NK-92 (cell line): ENCODE data around the gene CCNI.
"Not testable (repeated sequence)": the region's sequence is repeated elsewhere in the genome, so short reads cannot be mapped to it uniquely, and the experiment has no call there.

Experiments
- DNase-seq: peaks from one replicate; lab custom pipeline; 2025; ENCODE audit not compliant: unreplicated experiment; lab: John Stamatoyannopoulos, UW

The CCNI gene

GRCh38 chr4:77082886-77083608 lies 7.3 kb upstream of the CCNI start:
- DNase-seq: no peak

GRCh38 chr4:77080806-77081205 lies 5.0 kb upstream of the CCNI start:
- not testable (repeated sequence) for DNase-seq

GRCh38 chr4:77079281-77079680 lies 3.5 kb upstream of the CCNI start:
- DNase-seq: no peak

DNA sequence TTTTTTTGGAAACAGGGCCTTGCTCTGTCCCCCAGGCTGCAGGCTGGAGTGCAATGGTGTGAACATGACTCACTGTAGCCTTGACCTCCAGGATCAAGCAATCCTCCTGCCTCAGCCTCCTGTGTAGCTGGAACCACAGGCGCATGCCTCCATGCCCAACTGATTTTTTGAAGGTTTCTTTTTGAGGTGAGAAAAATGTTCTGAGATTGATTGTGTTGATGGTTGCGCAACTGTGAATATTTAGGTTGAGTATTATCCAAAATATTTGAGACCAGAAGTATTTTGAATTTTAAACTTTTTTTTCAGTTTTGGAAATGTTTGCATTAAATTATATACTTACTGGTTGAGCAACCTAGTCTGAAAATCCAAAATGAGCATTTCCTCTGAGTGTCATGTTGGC lies 2.6 kb upstream of the CCNI start:
- no peak for DNase-seq

DNA sequence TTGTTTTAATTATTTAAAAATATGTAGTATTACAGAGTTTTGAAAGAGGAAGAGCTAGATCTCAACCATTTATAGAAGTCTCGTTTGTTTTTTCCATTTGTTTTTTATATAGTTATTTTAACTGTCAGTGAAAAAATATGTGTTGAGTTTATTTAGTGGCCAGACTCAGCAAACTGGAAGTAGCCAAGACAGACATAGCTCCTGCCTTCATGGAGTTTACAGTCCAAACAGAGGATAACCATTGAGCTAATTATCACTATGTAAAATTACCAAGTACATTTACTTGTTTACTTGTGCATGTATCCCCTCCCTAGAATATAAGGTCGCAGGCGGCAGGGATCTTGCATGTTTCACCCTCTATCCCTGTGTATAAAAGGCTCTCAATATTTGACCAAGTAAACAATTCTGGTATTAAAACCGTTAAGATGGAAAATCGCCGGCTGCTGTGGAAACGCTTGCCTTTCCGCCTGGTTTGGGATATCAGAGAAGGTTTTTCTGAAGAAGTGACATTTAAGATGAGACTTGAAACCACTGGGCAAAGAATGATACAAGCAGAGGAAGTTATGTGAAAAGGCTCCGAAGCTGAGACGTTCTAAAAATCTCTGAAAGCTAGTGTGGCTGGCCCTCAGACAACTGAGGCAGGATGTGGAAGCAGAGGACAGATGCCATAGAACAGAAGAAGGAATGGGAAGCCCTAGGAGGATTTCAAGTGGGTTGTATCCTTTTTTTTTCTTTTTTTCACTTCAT lies 1.3 kb upstream of the CCNI start:
- no peak for DNase-seq

DNA sequence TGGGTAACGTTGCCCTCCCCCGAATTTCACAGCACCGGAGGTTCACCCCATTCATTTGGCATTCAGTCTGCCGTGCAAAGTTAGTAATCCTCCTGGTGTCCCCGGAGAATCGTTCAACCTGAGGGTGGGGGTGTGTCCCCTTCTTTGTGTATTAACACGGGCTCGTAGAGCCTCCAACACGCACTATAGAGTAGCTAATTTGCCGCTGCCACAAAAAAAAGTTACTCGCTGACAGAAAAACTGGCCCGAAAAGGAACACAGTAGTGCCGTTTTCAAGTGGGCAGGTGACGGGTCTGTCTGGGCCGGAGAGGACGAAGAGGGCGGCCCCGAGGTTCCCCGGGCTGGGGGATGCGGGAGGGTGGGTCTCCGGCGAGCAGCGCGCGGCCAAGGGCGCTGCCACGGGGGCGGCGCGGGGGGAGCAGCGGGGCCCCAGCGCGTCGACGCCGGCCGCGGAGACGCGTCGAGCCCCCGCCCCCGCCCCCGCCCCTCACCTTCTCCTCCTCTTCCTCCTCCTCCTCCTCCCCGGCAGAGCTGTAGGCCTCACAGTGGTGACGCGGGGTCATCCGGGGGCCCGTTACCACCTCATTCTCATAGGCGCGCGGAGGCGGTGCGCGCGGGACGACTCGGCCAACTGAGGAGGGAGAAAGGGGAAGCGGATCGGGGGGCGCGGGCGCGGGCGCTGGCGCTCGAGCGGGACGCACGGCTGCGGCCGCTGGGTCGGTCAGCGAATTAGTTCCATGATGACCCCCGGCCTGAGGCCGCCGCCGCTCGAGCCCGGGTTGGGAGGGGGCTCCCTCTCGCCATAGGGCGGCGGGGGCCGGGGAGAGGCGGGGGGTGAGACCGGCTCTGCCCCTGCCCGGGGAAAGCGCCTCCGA lies 571 bp downstream of the CCNI start:
- DNase-seq: no peak

DNA sequence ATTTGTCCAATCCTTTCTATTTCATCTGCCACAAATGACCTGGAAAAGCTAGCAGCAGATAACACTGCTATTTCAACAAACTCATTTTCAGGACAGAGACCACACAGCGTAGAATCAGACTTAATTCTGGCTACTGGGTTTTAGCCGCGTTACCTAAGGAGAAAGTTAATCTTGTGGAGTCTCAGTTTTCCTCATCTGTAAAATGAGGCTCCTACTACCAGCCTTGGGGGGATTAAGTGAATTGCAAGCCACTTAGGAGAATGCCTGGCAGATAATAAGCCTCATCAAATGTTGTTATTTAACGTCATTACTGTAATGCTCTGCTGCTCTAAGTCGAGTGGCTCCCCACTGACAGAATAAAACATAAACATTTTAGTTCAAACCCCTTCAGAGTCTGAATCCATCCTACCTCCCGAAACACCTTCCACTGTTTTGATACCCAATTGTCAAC lies 1.4 kb downstream of the CCNI start:
- DNase-seq: no peak

DNA sequence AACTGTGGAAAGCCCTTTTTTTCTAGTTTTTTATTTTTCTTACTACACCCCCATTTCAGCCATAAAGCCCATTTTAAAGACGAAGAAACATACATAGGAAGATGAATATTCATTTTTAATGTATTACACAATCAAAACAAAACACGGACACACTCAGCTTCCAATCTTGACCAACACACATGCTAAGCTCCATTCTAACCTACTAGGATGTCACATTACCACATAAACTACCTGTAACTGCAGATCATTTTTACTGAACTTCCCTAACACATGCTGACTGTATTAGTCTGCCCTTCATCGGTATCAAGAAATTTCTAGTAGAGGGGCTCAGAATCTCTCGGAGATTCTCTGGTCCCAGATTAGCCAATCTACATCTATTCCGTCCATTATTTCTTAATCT lies 1.8 kb downstream of the CCNI start:
- DNase-seq: no peak

GRCh38 chr4:77073106-77073809 lies 2.5 kb downstream of the CCNI start:
- DNase-seq: no peak

- DNase-seq: no peak
These were observed 3.5 kb downstream of the CCNI start for GRCh38 chr4:77072195-77072753.

DNA sequence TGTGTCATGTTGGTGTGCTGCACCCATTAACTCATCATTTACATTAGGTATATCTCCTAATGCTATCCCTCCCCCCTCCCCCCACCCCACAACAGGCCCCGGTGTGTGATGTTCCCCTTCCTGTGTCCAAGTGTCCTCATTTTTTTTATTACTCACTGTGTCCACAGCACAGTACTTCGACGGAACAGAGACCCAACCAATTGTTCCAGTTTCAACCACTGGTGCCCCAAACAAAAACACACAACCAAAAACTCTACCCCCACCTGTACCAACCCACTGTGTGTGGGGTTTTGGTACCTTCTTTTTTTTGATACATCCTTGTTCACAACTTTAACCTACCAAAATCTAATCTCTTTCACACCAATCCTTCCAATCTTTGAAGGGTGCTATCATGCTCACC lies 6.3 kb downstream of the CCNI start:
- DNase-seq: not testable (repeated sequence)

GRCh38 chr4:77065382-77065781 lies 10.4 kb downstream of the CCNI start:
- DNase-seq: no peak

GRCh38 chr4:77062856-77063255 lies 12.9 kb downstream of the CCNI start:
- no peak for DNase-seq

DNA sequence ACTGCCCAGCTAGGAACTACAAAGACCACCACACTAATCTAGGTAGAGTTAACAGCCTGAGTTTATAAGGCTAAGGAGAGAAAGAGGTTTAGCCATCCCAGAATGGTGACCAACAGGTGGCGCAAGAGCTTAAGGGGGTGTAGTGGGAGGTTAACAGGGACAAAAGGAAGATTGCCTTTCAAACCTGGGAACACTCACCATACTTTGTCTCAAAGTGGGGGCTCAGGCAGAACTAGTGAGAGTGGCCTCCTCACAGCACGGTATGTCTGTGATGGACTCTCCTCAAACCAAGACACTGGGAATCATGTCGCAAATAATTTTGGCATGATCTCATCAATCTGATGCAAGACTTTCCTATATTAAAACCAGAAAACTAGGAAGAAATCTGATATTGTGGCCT lies 23.4 kb downstream of the CCNI start:
- no peak for DNase-seq

DNA sequence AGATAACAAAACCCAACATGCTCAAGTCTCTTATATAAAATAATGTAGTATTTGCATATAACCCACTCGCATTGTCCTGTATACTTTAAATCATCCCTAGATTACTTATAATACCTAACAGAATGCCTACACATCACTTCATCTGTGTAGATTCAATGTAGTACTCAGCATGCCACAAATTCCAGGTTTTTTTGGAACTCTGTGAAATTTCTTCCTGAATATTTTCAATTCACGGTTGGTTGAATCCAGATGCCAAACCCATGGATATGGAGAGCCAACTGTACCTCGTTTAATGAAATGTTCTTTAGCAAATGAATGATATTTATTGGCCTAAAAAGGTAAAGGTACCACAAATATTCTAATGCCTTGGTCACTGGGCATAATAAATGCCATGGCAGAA lies 24.8 kb downstream of the CCNI start:
- no peak for DNase-seq

GRCh38 chr4:77047037-77047436 lies 28.8 kb downstream of the CCNI start:
- DNase-seq: no peak

GRCh38 chr4:77045490-77045889 lies 30.3 kb downstream of the CCNI start:
- DNase-seq: no peak

GRCh38 chr4:77044461-77045150 lies 31.2 kb downstream of the CCNI start:
- no peak for DNase-seq

DNA sequence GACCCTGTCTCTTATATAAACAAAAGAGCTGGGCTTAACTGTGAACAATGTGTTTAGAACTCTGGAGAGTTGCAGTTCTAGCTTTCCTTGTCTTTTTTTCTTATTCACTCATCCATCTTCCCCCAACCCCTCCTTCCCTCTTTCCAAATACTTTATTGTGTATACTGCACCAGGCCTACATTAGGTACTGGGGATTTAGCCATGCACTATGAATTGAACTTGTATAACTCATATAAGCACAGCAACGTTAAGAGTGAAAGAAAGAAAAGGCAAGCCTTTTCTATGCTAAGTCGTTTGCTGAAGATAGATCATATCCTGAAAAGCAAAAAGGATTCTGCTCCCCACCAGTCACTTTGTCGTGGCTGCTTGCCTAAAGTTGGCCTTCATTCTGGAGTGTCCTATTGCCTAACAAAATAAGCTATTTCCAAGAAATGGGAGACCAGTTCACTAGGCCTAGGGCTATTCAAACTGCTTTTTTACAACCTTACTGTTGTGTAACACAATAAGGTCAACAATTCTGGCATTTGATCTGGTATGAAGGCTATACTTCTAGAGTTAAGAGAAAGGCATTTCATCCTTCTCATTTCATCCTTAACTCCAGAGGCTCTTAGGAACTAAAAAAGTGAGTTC lies 32.2 kb downstream of the CCNI start:
- no peak for DNase-seq
